ENCODE results near the gene GNG8.
A peak's percentile ranks its signal among the peaks of the same experiment; 100 is the strongest.

Gene GNG8

GRCh38 chr19:46639358-46640182 lies 3.6 kb upstream of the GNG8 start (continued):
- TF ChIP-seq ZBTB10 (tag by site-specific recombination; IDR thresholded peaks at IDR 0.05) (no peak; the same call in 1 of the 2 replicates), ZNF692 (tag by site-specific recombination; IDR thresholded peaks at IDR 0.05) (peak; percentile 39; the same call in 1 of the 2 replicates), IKZF3 (tag by site-specific recombination; IDR thresholded peaks at IDR 0.05) (0 out of 2 replicates have a peak, but pooled peaks have one; percentile 15), YY1 (tag by site-specific recombination; IDR thresholded peaks at IDR 0.05) (no peak), ZNF707 (tag by site-specific recombination; IDR thresholded peaks at IDR 0.05) (no peak), ZNF473 (tag by site-specific recombination; IDR thresholded peaks at IDR 0.05) (no peak), ZFHX2 (tag by site-specific recombination; conservative IDR thresholded peaks at IDR 0.05) (no peak), ZBTB8A (tag by site-specific recombination; IDR thresholded peaks at IDR 0.05) (no peak), ZNF677 (tag by site-specific recombination; IDR thresholded peaks at IDR 0.05) (no peak), ZFP41 (tag by site-specific recombination; IDR thresholded peaks at IDR 0.05; ENCODE audit: borderline replicate concordance) (no peak), ZNF19 (tag by site-specific recombination; IDR thresholded peaks at IDR 0.05; ENCODE audit: low read depth) (no peak), ZNF561 (tag by site-specific recombination; IDR thresholded peaks at IDR 0.05; ENCODE audit: borderline replicate concordance) (peak; percentile 49; the same call in 1 of the 2 replicates), ZNF26 (tag by site-specific recombination; IDR thresholded peaks at IDR 0.05) (no peak), ZNF776 (tag by site-specific recombination; IDR thresholded peaks at IDR 0.05; ENCODE audit: borderline replicate concordance) (no peak), ZNF350 (tag by site-specific recombination; IDR thresholded peaks at IDR 0.05) (no peak), ZNF311 (tag by site-specific recombination; IDR thresholded peaks at IDR 0.05; ENCODE audit: borderline replicate concordance) (no peak), ZNF629 (tag by site-specific recombination; IDR thresholded peaks at IDR 0.05) (0 out of 2 replicates have a peak, but pooled peaks have one; percentile 20), KLF8 (tag by site-specific recombination; IDR thresholded peaks at IDR 0.05) (no peak), ZNF544 (tag by site-specific recombination; IDR thresholded peaks at IDR 0.05) (no peak), ZNF140 (tag by site-specific recombination; IDR thresholded peaks at IDR 0.05) (no peak; the same call in 1 of the 2 replicates), ZNF324 (tag by site-specific recombination; IDR thresholded peaks at IDR 0.05) (no peak), ZNF169 (tag by site-specific recombination; IDR thresholded peaks at IDR 0.05) (no peak)
- TF ChIP-seq, protein P1, sequence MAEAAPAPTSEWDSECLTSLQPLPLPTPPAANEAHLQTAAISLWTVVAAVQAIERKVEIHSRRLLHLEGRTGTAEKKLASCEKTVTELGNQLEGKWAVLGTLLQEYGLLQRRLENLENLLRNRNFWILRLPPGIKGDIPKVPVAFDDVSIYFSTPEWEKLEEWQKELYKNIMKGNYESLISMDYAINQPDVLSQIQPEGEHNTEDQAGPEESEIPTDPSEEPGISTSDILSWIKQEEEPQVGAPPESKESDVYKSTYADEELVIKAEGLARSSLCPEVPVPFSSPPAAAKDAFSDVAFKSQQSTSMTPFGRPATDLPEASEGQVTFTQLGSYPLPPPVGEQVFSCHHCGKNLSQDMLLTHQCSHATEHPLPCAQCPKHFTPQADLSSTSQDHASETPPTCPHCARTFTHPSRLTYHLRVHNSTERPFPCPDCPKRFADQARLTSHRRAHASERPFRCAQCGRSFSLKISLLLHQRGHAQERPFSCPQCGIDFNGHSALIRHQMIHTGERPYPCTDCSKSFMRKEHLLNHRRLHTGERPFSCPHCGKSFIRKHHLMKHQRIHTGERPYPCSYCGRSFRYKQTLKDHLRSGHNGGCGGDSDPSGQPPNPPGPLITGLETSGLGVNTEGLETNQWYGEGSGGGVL (tag by site-specific recombination; IDR thresholded peaks at IDR 0.05): peak; percentile 94
- TF ChIP-seq, protein P2, sequence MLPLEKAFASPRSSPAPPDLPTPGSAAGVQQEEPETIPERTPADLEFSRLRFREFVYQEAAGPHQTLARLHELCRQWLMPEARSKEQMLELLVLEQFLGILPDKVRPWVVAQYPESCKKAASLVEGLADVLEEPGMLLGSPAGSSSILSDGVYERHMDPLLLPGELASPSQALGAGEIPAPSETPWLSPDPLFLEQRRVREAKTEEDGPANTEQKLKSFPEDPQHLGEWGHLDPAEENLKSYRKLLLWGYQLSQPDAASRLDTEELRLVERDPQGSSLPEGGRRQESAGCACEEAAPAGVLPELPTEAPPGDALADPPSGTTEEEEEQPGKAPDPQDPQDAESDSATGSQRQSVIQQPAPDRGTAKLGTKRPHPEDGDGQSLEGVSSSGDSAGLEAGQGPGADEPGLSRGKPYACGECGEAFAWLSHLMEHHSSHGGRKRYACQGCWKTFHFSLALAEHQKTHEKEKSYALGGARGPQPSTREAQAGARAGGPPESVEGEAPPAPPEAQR (tag by site-specific recombination; IDR thresholded peaks at IDR 0.05): no peak
- TF ChIP-seq, protein P3, sequence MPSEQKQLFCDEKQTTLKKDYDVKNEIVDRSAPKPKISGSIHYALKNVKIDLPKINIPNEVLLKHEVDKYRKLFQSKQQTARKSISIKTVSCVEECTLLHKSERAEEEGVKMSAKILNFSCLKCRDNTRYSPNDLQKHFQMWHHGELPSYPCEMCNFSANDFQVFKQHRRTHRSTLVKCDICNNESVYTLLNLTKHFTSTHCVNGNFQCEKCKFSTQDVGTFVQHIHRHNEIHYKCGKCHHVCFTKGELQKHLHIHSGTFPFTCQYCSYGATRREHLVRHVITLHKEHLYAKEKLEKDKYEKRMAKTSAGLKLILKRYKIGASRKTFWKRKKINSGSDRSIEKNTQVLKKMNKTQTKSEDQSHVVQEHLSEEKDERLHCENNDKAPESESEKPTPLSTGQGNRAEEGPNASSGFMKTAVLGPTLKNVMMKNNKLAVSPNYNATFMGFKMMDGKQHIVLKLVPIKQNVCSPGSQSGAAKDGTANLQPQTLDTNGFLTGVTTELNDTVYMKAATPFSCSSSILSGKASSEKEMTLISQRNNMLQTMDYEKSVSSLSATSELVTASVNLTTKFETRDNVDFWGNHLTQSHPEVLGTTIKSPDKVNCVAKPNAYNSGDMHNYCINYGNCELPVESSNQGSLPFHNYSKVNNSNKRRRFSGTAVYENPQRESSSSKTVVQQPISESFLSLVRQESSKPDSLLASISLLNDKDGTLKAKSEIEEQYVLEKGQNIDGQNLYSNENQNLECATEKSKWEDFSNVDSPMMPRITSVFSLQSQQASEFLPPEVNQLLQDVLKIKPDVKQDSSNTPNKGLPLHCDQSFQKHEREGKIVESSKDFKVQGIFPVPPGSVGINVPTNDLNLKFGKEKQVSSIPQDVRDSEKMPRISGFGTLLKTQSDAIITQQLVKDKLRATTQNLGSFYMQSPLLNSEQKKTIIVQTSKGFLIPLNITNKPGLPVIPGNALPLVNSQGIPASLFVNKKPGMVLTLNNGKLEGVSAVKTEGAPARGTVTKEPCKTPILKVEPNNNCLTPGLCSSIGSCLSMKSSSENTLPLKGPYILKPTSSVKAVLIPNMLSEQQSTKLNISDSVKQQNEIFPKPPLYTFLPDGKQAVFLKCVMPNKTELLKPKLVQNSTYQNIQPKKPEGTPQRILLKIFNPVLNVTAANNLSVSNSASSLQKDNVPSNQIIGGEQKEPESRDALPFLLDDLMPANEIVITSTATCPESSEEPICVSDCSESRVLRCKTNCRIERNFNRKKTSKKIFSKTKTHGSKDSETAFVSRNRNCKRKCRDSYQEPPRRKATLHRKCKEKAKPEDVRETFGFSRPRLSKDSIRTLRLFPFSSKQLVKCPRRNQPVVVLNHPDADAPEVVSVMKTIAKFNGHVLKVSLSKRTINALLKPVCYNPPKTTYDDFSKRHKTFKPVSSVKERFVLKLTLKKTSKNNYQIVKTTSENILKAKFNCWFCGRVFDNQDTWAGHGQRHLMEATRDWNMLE (tag by site-specific recombination; conservative IDR thresholded peaks at IDR 0.05; ENCODE audit: low read depth): no peak

All from HEK293 (cell line).